HepG2 (cell line): ENCODE results near the gene CDK11B. TPM values are rescaled to one million over a fixed set of nuclear protein-coding genes. Genes with fewer than 3 reads are reported as not detected.

Experiments used
- ARHGAP35 ChIP-seq: sonication (generic); formaldehyde crosslinking; IDR thresholded peaks from 2 replicates; pipeline ENCODE4 v1.9.0; 2022; ENCODE audit warnings: mild to moderate bottlenecking, inconsistent platforms, moderate library complexity, missing genetic modification reagents, borderline replicate concordance
- ARID2 ChIP-seq: sonication (generic); formaldehyde crosslinking; IDR thresholded peaks from 2 replicates; pipeline ENCODE4 v1.8.1; 2022; ENCODE audit warnings: mild to moderate bottlenecking, missing genetic modification reagents, borderline replicate concordance
- CCAR2 ChIP-seq: fragments of 200-400 bp; formaldehyde crosslinking; optimal IDR thresholded peaks from 2 replicates; pipeline ENCODE3; 2018; ENCODE audit warnings: low read depth, mild to moderate bottlenecking, low read length, moderate library complexity
- GTF3A ChIP-seq: sonication (generic); formaldehyde crosslinking; conservative IDR thresholded peaks from 2 replicates; pipeline ENCODE4 v1.4.0; 2020; ENCODE audit warnings: mild to moderate bottlenecking, missing genetic modification reagents
- HNRNPL ChIP-seq: fragments of 200-400 bp; formaldehyde crosslinking; IDR thresholded peaks from 2 replicates; pipeline ENCODE4 v1.6.1; 2017; ENCODE audit warnings: mild to moderate bottlenecking, low read depth, low read length
- MEIS1 ChIP-seq: sonication (generic); formaldehyde crosslinking; IDR thresholded peaks from 2 replicates; pipeline ENCODE4 v1.9.0; 2021; ENCODE audit warnings: mild to moderate bottlenecking, missing genetic modification reagents, moderate library complexity, borderline replicate concordance
- NFE2 ChIP-seq: sonication (generic); formaldehyde crosslinking; IDR thresholded peaks from 2 replicates; pipeline ENCODE4 v1.4.0; 2020; ENCODE audit warnings: missing genetic modification reagents
- NFKB2 ChIP-seq: sonication (generic); formaldehyde crosslinking; IDR thresholded peaks from 2 replicates; pipeline ENCODE4 v1.4.0; 2020; ENCODE audit warnings: missing genetic modification reagents, borderline replicate concordance
- PAXIP1 ChIP-seq: sonication (generic); formaldehyde crosslinking; conservative IDR thresholded peaks from 2 replicates; pipeline ENCODE4 v1.4.0; 2020; ENCODE audit warnings: mild to moderate bottlenecking, missing genetic modification reagents, moderate library complexity
- SETDB1 ChIP-seq: sonication (generic); formaldehyde crosslinking; IDR thresholded peaks from 2 replicates; pipeline ENCODE4 v1.5.1; 2020; ENCODE audit warnings: missing genetic modification reagents, mild to moderate bottlenecking, borderline replicate concordance
- SOX5 ChIP-seq: IDR thresholded peaks from 2 replicates; pipeline ENCODE4 v1.6.1; 2016; ENCODE audit warnings: borderline replicate concordance
- ZBTB26 ChIP-seq: IDR thresholded peaks from 2 replicates; pipeline ENCODE4 v1.6.1; 2016; ENCODE audit warnings: missing compliant biosample characterization, missing genetic modification reagents, borderline replicate concordance
- ZBTB7B ChIP-seq: sonication (generic); formaldehyde crosslinking; IDR thresholded peaks from 2 replicates; pipeline ENCODE4 v1.4.0; 2020; ENCODE audit warnings: missing genetic modification reagents
- ZFP36 ChIP-seq: fragments of 150-350 bp; IDR thresholded peaks from 2 replicates; pipeline ENCODE4 v1.6.1; 2018; ENCODE audit warnings: borderline replicate concordance, low read length, low read depth; ENCODE audit not compliant: partially characterized antibody
- ZNF264 ChIP-seq: sonication (generic); formaldehyde crosslinking; IDR thresholded peaks from 2 replicates; pipeline ENCODE4 v1.4.0; 2020; ENCODE audit warnings: missing genetic modification reagents
- ZNF430 ChIP-seq: sonication (generic); formaldehyde crosslinking; IDR thresholded peaks from 2 replicates; pipeline ENCODE4 v1.9.0; 2021; ENCODE audit warnings: mild to moderate bottlenecking, missing genetic modification reagents
- ZNF468 ChIP-seq: sonication (generic); formaldehyde crosslinking; IDR thresholded peaks from 2 replicates; pipeline ENCODE4 v1.8.0; 2022; ENCODE audit warnings: mild to moderate bottlenecking, moderate library complexity, missing genetic modification reagents
- ZNF567 ChIP-seq: sonication (generic); formaldehyde crosslinking; IDR thresholded peaks from 2 replicates; pipeline ENCODE4 v1.8.1; 2023; ENCODE audit warnings: mild to moderate bottlenecking, missing genetic modification reagents, borderline replicate concordance
- ZNF674 ChIP-seq: sonication (generic); formaldehyde crosslinking; IDR thresholded peaks from 2 replicates; pipeline ENCODE4 v1.5.0; 2020; ENCODE audit warnings: low read depth, mild to moderate bottlenecking, missing genetic modification reagents
- ZNF687 ChIP-seq: sonication (generic); formaldehyde crosslinking; IDR thresholded peaks from 2 replicates; pipeline ENCODE4 v1.5.1; 2020; ENCODE audit warnings: mild to moderate bottlenecking, missing genetic modification reagents, moderate library complexity
- polyA plus RNA-seq, 8 experiments: library from polyadenylated mRNA; depleted of rRNA in 3 of 8; stranded (reverse) in 7 of 8; unstranded in 1 of 8; fragments of >200 nt; fragmentation: Illumina TruSeq in 4 of 8; extraction: Trizol in 4 of 8; gene quantifications; 2 replicates each; pipeline versions ENCODE4 v1.2.1 to v1.2.3, GENCODE V29; 2011 to 2016; ENCODE audit warnings: low read depth in 4 of 8, missing spikeins in 1 of 8, mixed read lengths in 1 of 8; ENCODE audit not compliant: insufficient read depth in 1 of 8
- total RNA-seq, 5 experiments: library from RNA; depleted of rRNA; stranded (reverse); fragments of >200 nt; fragmentation: Illumina TruSeq; extraction: Trizol; gene quantifications; 2 replicates each; pipeline ENCODE4 v1.2.3, GENCODE V29; 2016; ENCODE audit warnings: low read depth in 1 of 5

Gene CDK11B
- total and polyA plus RNA-seq, 2 of the 13 experiments (the other 11 are each of a cell fraction or from before 2014, with no cell fraction given): 3.6 to 15.1 TPM

GRCh38 chr1:1615256-1616044 lies 43.4 kb downstream of the CDK11B start, which contains the start of gene MIB2 (continued):
- TF ChIP-seq ZNF687 (CRISPR knock-in tag) (peak; percentile 73), NFE2 (CRISPR knock-in tag) (no peak), SETDB1 (CRISPR knock-in tag) (no peak), SOX5 (CRISPR knock-in tag) (peak; percentile 17; the same call in 1 of the 2 replicates), GTF3A (CRISPR knock-in tag) (peak; percentile 89; the same call in 1 of the 2 replicates), ZNF674 (CRISPR knock-in tag) (0 out of 2 replicates have a peak, but pooled peaks have one; percentile 78), ZNF430 (peak; percentile 81; the same call in 1 of the 2 replicates), ZFP36 (no peak), MEIS1 (peak; percentile 77), CCAR2 (no peak), ARID2 (no peak; the same call in 1 of the 2 replicates), ZNF264 (0 out of 2 replicates have a peak, but pooled peaks have one; percentile 31), ZNF468 (CRISPR knock-in tag) (peak; percentile 88; the same call in 1 of the 2 replicates), ARHGAP35 (CRISPR knock-in tag) (peak; percentile 55; the same call in 1 of the 2 replicates), HNRNPL (0 out of 2 replicates have a peak, but pooled peaks have one; percentile 38), ZBTB26 (CRISPR knock-in tag) (peak; percentile 49; the same call in 1 of the 2 replicates), ZBTB7B (no peak; the same call in 1 of the 2 replicates), NFKB2 (CRISPR knock-in tag) (peak; percentile 85; the same call in 1 of the 2 replicates), ZNF567 (peak; percentile 81; the same call in 1 of the 2 replicates), PAXIP1 (CRISPR knock-in tag) (peak; percentile 55)
